OCI-LY1 (cell line): Measurements from ENCODE around the gene MYO5B.

Experiments
- CTCF ChIP-seq: fragments of 200-600 bp; sonication (generic), shearing (Covaris generic); IDR thresholded peaks from 2 replicates; pipeline ENCODE4 v1.5.1; 2017; ENCODE audit warnings: mild to moderate bottlenecking, antibody characterized with exemption, low read length, moderate library complexity, mixed read lengths
- EZH2 ChIP-seq: fragments of 200-600 bp; sonication (generic), shearing (Covaris generic); IDR thresholded peaks from 2 replicates; pipeline ENCODE4 v1.8.0; 2017; ENCODE audit warnings: borderline replicate concordance, mixed run types, mild to moderate bottlenecking, antibody characterized with exemption, low read length, moderate library complexity, mixed read lengths

DNA sequence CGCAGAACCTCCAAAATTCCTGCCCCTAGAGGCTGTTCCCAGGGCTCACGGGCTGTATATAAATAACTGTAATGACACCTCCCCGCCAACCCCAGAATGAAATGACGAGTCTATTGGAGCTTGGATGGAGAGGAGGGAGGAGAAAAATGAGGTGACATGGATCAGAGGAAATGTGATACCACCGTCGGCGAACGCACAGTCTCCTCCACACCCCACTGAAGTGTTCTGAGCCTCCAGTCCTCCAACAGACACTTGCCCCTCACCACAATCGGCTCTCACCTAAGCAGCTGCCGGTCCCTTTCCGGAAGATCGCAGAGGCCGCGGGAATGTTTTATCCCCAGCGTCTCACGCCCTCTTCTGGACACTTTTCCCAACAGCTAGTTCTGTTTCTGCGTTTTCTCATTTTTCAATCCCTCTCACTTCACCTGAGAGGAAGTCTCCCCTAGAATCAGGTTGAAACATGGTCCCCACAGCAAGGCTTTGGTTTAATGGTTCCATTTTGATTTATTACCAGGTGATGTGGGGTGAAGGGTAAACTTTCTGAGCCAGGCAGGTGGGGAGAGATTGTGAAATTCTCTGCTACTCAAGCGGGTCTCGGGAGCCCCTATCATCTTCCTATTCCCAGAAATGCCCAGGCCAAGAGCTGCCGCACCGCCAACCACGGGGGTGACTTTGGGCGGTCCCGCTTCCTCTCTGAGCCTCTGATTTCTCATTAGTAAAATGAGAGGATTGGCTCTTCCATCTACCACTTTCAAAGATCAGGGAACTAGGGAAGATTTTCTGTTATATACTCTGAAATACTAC, 9.1 kb upstream of the MYO5B start:
- TF ChIP-seq CTCF (peak; percentile 57), EZH2 (no peak)
